Neuron (in vitro differentiated cells): ENCODE data around the gene GPBP1L1.
"Not testable (repeated sequence)": the region's sequence is repeated elsewhere in the genome, so short reads cannot be mapped to it uniquely, and the experiment has no call there.

Experiments used
- H2AFZ ChIP-seq: one replicate; pipeline ENCODE4 v1.6.1; 2013; ENCODE audit warnings: low read depth, mild to moderate bottlenecking, inconsistent platforms, low read length, moderate library complexity
- H3K27me3 ChIP-seq: one replicate; pipeline ENCODE4 v1.6.1; 2013; ENCODE audit warnings: low read length; ENCODE audit not compliant: insufficient read depth
- H3K36me3 ChIP-seq: one replicate; pipeline ENCODE4 v1.6.1; 2013; ENCODE audit warnings: low read length; ENCODE audit not compliant: insufficient read depth
- H3K4me1 ChIP-seq: one replicate; pipeline ENCODE4 v1.6.1; 2013; ENCODE audit warnings: low read length; ENCODE audit not compliant: insufficient read depth
- H3K4me3 ChIP-seq: 2 replicates; pipeline ENCODE4 v1.5.1; 2013; ENCODE audit warnings: mild to moderate bottlenecking, low read length, moderate library complexity
- H3K9me3 ChIP-seq: one replicate; pipeline ENCODE4 v1.6.1; 2013; ENCODE audit warnings: low read length

Gene GPBP1L1

GRCh38 chr1:45693811-45694210 lies 7.5 kb upstream of the GPBP1L1 start:
- not testable (repeated sequence) for H3K9me3 ChIP-seq, H3K4me3 ChIP-seq, H2AFZ ChIP-seq, H3K27me3 ChIP-seq, H3K4me1 ChIP-seq
- peaks cover 40% of the 10 kb centered on the region for H3K36me3 ChIP-seq

GRCh38 chr1:45687754-45688740 lies 1.7 kb upstream of the GPBP1L1 start, which contains the start of gene TMEM69:
TMEM69 (plus strand) TSS chr1:45688181; CDS start chr1:45691069, 2,888 bp downstream.
- Histone ChIP-seq H3K4me3 (peak within 1 kb of the TSS; percentile 92), H2AFZ (peak within 1 kb of the TSS; percentile 56), H3K27me3 (no peaks in the 10 kb centered on the region), H3K4me1 (peaks cover 12% of the 10 kb centered on the region), H3K9me3 (no peaks in the 10 kb centered on the region), H3K36me3 (peaks cover 18% of the 10 kb centered on the region)

- Histone ChIP-seq H3K4me3 (peak overlapping the region; percentile 92), H2AFZ (peak overlapping the region; percentile 93), H3K9me3 (no peaks in the 10 kb centered on the region), H3K27me3 (no peaks in the 10 kb centered on the region), H3K36me3 (peaks cover 12% of the 10 kb centered on the region), H3K4me1 (peaks cover 12% of the 10 kb centered on the region)
These were observed 851 bp upstream of the GPBP1L1 start for GRCh38 chr1:45687014-45687753.

GRCh38 chr1:45686015-45686287 lies 382 bp downstream of the GPBP1L1 start:
- peak overlapping the region; percentile 93 for H2AFZ ChIP-seq
- peak overlapping the region; percentile 92 for H3K4me3 ChIP-seq
- H3K4me1 ChIP-seq = peaks cover 14% of the 10 kb centered on the region
- no peaks in the 10 kb centered on the region for H3K9me3 ChIP-seq
- peaks cover 4% of the 10 kb centered on the region for H3K36me3 ChIP-seq
- no peaks in the 10 kb centered on the region for H3K27me3 ChIP-seq

GRCh38 chr1:45685308-45686014 lies 872 bp downstream of the GPBP1L1 start:
- Histone ChIP-seq H3K27me3 (no peaks in the 10 kb centered on the region), H2AFZ (peak overlapping the region; percentile 27), H3K4me3 (peak overlapping the region; percentile 92), H3K4me1 (peaks cover 14% of the 10 kb centered on the region), H3K36me3 (no peaks in the 10 kb centered on the region), H3K9me3 (no peaks in the 10 kb centered on the region)

GRCh38 chr1:45684402-45684801 lies 1.9 kb downstream of the GPBP1L1 start:
- Histone ChIP-seq H3K36me3 (no peaks in the 10 kb centered on the region), H3K27me3 (no peaks in the 10 kb centered on the region), H3K4me1 (peaks cover 13% of the 10 kb centered on the region), H2AFZ (no peak overlapping the region), H3K4me3 (peak overlapping the region; percentile 92), H3K9me3 (no peaks in the 10 kb centered on the region)

- Histone ChIP-seq H3K4me3 (no peak overlapping the region), H3K36me3 (peaks cover 3% of the 10 kb centered on the region), H2AFZ (no peak overlapping the region), H3K27me3 (no peaks in the 10 kb centered on the region), H3K9me3 (no peaks in the 10 kb centered on the region), H3K4me1 (peaks cover 5% of the 10 kb centered on the region)
These were observed 3.4 kb downstream of the GPBP1L1 start for GRCh38 chr1:45682942-45683341.

GRCh38 chr1:45679123-45679522 lies 7.2 kb downstream of the GPBP1L1 start:
- no peaks in the 10 kb centered on the region for H3K9me3 ChIP-seq
- peaks cover 9% of the 10 kb centered on the region for H3K36me3 ChIP-seq
- no peaks in the 10 kb centered on the region for H3K27me3 ChIP-seq
- H2AFZ ChIP-seq = no peak overlapping the region
- H3K4me1 ChIP-seq = peaks cover 2% of the 10 kb centered on the region
- no peak overlapping the region for H3K4me3 ChIP-seq

- Histone ChIP-seq H3K4me1 (peaks cover 2% of the 10 kb centered on the region), H3K4me3 (no peak overlapping the region), H3K9me3 (no peaks in the 10 kb centered on the region), H2AFZ (no peak overlapping the region), H3K27me3 (no peaks in the 10 kb centered on the region), H3K36me3 (peaks cover 9% of the 10 kb centered on the region)
These were observed 7.8 kb downstream of the GPBP1L1 start for GRCh38 chr1:45678489-45678888.

GRCh38 chr1:45677751-45678245 lies 8.5 kb downstream of the GPBP1L1 start:
- no peaks in the 10 kb centered on the region for H3K9me3 ChIP-seq
- H3K27me3 ChIP-seq = no peaks in the 10 kb centered on the region
- H2AFZ ChIP-seq = no peak overlapping the region
- H3K36me3 ChIP-seq = peaks cover 9% of the 10 kb centered on the region
- no peak overlapping the region for H3K4me3 ChIP-seq
- peaks cover 2% of the 10 kb centered on the region for H3K4me1 ChIP-seq

GRCh38 chr1:45676553-45676952 lies 9.8 kb downstream of the GPBP1L1 start:
- not testable (repeated sequence) for H3K4me3 ChIP-seq, H3K27me3 ChIP-seq, H3K4me1 ChIP-seq, H2AFZ ChIP-seq, H3K9me3 ChIP-seq, H3K36me3 ChIP-seq

- Histone ChIP-seq H3K27me3 (no peaks in the 10 kb centered on the region), H3K9me3 (no peaks in the 10 kb centered on the region), H2AFZ (no peak overlapping the region), H3K4me3 (no peak overlapping the region), H3K4me1 (no peaks in the 10 kb centered on the region), H3K36me3 (peaks cover 11% of the 10 kb centered on the region)
These were observed 11.9 kb downstream of the GPBP1L1 start for GRCh38 chr1:45674478-45674877.

GRCh38 chr1:45673956-45674355 lies 12.4 kb downstream of the GPBP1L1 start:
- Histone ChIP-seq H3K4me1 (no peaks in the 10 kb centered on the region), H3K9me3 (no peaks in the 10 kb centered on the region), H3K36me3 (peaks cover 8% of the 10 kb centered on the region), H2AFZ (no peak overlapping the region), H3K4me3 (no peak overlapping the region), H3K27me3 (no peaks in the 10 kb centered on the region)
